ENCODE measurements around the gene GABRD.

GABRD gene

DNA sequence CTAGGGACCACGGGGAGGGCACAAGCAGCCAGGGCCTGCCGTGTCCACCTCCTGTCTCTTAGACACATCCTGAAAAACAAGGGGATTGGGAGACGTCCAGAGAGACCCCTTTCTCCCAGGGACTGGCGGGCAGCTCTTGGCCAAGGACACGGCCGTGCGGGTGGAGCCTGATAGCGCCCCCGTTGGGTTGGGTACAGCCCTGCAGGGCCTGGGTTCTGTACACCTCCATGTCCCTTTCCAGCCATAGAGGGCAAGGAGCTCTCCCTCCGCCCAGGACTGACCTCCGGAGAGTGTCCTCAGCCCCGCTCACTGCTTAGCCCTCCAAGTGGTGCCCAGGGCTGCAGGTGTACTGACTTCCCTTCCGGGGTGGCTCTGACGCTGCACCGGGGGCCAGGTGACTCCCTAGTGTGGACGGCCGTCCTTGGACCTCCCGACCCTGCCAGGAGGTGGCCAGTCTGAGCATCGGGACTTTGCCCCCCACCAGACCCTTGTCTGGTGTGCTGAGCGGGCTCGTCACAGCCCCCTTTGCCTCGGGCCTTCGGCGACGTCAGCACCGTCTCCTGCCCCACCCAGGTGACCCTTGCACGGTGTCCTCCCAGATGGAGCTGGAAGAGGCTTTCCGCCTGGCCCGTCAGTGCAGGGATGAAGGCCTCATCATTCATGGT, 36.9 kb downstream of the GABRD start:
- no peak for DNase-seq

DNA sequence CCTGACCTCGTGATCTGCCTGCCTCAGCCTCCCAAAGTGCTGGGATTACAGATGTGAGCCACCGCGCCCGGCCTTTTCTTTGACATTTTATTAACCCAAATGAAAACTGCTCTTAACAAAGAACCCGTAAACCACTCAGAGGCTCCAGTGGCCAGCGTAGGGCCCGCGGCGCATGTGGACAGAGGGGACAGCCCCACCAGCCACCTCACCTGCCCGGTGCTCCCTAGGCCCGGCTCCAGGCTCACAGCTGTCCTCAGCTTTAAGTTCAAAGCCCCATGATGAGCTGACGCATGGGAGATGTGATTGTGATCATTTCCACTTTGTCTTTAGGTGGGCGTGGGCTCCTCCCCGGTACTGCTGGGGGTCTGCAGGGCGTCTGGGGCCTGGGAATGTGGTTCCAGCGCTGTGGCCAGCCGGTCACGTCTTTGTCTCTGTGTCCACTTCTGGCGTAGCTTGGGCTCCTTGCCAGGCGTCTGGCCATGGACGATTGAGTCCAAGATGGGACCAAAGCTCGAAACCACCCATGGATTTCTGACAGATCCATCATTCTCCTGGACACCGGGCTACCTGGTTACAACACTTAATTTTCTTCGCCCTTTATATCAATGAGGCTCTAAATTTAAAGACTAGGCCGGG, 37.9 kb downstream of the GABRD start:
- no peak for DNase-seq

DNA sequence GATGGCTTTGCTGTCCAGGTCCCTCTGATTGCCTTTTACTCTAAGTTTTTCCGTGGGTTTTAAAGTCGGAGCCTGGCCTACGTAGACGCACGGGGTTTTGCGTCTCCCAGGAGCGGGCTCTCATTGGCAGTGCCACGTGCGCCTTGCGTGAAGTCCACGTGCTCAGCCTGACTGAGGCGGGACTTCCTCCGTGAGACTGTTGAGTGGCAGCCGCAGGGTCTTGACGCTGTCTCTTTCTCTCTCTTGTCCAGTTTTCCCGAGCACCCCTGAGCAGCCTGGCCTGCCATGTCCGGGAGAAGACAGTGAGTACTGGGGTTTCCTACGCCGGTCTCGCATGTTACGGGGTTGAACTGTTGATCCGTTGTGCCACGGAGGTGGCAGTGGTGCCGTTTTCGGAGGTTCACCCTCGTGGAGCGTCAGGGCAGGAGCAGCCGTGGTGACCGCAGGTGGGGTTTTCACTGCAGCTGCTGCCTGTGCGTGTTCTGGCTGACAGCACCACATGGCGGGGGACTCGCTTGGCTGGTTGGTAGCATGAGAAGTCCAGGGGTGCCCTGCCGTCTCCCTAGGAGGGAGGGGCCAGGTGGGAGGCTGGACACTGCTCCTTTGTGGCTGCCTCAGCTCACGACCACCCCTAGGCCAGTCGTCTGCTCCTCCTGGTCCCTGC, 40.3 kb downstream of the GABRD start:
- no peak for DNase-seq

DNA sequence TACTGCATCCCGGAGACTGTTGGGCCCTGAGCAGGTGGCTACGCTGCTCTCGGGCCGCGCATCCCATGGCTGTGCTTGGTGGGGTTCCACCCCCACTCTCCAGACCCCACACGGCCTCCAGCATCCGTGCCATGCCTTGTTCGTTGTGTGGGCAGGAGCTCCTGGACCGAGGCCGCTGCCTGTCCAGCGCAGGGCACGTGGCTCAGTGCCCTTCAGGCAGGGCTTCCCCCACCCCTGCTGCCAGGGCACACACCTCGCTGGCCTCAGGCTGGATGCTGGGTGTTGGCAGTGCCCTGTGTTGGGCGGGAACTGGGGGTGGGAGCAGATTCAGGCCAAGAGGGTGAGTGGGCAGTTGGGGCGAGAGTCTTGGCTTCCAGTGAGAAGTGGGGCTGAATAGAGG, 40.9 kb downstream of the GABRD start:
- no peak for DNase-seq

DNA sequence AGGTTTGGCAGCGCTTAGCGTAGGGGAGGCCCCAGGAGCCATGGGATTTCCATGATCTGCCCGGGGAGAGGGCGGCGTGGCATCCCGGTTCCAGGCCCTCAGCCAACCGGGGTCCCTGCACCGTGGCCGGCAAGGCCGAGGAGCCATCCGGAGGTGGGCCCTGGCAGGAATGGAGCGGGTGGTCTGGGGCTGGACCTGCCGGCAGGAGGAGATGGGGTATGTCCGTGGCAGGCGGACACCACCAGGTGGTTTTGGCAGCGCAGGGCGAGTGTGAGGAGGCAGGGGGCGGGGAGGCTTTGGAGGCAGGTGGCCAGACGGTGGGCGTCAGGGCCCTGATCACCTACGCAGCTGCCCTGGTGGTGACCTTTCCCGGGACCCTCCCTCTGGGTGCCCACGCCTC, 41.4 kb downstream of the GABRD start:
- DNase-seq = no peak

DNA sequence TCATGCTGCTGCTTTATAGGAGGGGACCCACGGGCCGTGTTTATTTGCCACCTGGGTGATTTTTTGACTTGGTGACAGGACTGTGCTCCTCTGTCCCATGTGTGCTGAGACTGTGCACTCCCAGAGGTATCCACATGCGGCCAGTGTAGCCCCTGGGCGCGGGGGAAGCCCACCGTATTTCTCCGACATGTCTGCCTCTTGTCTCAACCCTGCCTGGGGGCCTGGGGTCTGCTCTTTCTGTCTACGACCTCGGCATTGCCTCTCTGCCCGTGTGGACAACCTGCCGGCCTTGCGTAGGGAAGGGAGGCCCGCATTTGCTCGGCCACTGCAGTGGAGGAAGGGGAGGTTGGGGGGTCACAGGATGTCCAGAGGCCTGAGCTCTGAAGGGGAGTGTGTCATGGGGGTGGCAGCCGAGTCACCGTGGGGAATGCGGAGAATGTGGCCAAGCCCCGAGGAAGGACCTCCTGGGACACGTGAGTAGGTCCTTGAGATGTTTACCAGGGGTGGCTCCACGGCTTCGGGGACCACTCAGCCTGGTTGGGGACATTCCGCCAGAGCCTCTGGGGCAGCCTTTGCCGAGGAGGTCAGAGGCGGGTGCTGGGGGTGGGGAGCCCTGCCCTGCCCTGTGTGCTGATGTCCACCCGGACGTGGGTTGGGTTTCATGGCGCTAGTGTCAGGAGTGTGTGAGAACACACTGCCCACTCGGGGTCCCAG, 42.1 kb downstream of the GABRD start:
- no peak for DNase-seq

DNA sequence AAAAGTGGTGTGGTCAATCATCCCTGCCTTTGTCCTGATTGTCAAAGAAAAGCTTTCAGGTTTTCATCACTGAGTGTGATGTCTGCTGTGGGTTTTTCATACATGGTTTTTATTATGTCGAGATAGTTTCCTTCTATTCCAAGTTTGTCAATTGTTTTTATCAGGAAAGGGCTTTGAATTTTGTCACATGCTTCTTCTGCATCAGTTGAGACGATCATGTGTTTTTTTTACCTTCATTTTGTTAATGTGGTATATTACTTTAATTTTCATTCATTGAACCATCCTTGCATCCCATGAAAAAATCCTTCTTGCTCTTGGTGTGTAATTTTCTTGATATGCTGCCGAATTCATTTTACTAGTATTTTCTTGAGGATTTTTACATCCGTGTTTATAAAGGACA, 46.6 kb downstream of the GABRD start:
- DNase-seq = no peak

DNA sequence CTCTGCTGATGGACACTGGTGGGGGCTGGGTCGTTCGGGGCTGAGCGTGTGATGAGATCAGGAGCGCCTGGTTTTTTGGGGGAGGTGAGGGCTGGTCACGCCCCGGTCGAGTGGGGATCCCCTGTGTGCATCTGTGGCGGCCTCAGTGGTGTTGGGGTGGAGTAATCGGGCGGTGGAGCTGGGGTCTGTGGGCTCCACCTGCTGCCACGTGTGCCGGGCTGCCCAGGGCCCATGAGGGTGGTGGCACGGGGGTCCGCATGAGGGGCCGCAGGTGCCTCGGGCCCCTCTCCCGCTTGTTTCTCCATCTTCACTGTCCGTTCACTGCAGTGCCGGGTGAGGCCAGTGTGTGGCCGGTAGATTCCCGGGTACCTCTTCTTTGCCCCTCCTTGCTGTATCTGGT, 48.2 kb downstream of the GABRD start:
- no peak for DNase-seq

DNA sequence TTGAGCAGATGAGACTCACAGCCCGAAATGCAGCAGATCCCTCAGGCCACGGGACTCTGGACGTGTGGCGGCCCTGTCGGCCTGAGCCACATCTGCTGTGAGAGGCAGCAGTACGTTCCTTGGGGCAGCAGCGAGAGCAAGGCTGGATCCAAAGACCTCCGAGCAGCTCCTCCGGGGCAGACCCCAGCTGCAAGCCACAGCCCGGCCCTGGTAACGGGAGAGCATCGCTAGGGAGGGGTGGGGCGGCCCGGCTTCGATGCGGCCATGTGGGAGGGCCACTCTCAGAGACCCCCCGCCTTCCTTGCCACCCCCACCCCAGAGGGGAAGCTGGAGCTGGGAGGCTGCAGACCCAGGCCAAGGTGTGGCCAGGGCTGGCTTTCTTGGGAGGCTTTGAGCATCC, 48.8 kb downstream of the GABRD start:
- DNase-seq = no peak

DNA sequence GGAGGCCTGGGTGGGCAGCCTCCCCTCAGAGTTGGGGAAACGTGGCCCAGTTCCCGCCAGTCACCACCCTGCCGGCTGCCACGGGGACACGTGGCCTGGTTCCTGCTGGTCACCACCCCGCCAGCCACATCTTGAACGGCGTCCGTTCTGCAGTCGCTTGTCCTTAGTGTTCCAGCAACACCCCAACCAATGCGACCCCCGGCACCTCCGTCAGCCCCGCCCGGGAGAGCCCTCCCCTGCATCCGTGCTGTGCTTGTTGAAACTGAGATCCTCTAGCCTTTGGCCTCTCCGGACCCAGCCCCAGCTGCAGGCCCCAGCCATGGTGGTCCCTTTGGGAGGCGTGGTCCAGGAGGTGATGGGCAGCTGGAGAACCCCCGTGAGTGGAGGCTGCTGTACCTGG, 49.8 kb downstream of the GABRD start:
- DNase-seq = no peak

DNA sequence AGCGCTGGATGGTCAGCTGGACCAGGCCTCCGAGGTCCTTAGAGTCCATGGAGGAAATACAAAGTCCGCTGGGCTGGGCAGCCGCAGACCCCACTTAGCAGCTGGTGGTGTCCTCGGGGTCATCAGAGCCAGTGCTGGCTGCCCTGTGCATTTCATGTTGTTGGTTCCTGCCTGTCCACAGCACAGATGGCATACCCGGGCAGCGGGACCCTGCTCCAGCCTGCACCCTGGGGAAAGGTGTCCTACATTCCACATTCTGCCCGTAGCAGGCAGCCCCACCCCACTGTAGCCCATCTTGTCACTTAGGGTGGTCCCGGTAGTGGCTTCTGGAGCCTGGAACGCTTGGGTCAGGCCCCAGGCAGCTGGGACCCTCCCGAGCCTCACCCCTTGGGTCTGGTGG, 50.9 kb downstream of the GABRD start:
- DNase-seq = no peak

DNA sequence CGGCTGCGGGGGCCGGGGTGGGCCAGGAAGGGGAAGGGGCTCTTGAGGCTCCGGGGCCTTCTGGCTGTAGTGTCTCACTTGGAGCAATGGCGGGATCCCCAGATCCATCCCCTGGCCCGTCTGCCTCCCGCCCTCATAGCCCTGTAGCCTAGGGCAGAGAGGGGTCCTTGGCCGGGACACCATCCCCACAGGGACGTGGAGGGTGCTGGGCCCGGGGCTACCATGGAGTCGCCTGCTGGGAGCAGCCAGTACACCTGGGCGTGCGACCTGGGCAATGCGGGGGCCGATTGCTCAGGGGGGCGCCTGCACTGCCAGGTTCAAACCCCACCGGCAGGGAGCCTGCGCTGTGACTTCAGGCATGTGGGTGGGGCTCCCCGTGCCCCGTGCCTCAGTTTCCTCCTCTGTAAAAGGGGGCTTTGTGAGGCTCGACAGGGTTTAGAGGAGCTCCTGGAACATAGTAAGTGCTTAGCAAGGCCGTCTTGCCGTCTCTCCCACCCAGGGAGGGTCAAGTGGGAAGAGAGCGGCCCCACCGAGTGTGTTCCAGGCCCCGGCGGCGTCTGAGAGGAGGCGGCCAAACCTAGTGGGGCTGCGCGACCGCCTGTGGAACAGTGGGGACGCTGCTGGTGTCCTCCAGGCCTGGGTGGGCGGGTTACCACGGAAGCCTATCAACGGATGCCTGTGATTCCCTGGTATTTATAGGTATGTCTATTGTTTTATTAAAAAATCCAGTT, 51.8 kb downstream of the GABRD start:
- DNase-seq = no peak

DNA sequence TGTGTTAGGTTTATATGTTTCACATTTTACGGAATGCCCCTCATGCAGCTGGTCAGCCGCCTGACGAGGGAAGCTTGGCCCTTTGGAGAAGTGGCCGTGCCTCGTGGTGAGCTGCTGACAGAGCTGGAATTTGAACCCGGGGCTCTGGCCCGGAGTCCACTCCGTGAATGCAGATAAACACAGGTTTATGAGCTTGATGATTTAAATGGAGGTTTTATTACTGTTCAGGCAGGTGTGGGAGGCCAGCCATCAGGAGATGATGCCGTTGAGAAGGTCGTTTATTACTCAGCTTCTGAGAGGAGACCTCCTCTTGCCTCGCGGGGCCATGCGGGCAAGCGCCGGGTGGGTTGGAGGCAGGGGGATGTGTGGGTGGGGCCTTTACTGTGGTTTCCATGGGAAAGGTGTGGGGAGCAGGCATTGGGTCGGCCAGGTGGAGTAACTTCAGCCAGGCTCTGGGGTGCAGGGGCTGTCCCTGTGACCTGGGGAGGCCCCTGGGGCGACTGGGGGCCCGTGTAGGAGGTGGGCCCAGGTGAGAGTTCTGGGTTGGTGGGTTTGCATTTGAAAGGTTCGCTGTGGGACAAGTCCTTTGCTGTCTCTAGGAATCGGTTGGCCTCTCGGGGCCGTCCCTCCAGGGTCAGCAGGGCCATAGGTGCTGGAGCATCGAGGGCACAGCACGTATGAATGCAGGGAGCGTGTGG, 53.1 kb downstream of the GABRD start:
- DNase-seq = no peak

DNA sequence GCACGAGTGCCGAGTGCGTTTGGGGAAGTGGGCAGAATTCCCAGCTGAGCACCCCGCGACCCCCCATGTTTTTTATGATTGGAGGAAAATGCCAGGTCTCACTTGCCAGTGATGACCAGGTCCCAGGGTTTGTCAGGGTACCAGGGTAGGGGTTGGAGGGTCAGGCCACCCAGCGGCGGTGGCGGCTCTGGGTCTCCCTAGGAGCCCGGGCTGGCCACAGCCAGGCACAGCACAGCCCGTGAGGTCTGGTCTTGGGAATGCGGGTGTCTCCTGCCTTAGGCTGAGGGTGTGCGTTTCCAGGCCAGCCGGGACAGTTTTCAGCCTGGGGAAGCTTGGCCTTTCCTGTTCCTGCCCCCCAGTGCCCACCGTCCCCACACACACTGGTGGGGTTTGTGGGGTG, 53.7 kb downstream of the GABRD start:
- no peak for DNase-seq

DNA sequence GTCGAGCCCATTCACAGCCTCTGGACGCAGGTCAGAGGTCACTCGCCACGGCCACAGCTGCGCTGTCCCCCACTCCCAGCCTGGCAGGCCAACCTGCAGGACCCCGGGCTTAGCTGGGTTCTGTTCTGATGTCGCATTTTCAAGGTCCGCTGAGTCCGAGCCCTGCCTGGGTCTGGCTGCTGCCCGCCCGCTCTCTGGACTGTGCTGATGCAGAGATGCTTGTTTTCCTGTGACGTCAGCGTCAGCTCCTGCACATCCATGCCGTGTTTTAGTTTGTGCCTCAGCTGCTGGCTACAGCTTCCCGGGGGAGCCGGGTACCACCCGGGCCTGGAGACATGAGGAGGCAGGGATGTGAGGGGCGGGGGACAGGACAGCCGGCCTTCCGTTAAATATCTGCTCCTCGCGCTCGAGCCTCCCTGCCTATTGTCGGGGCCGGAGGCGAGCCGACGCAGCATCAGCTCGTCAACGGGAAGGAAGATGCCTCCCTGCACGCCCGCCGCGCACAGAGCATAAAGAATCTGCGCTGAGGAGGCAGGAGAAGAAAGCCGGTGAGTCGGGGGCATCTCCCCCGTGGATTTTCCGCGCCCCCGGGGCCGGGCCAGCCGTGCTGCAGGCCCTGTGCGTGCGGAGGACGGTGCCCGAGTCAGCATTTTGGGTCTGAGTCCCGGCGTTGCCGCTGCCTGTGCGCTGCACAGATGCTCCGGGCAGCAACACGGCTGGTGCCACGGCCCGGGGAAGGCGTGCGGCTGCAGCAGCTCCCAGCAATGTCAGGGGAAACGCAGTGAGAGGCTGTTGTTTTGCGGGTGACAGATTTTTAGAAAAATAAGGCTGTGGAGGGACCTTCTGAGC, 54.5 kb downstream of the GABRD start:
- DNase-seq = no peak

DNA sequence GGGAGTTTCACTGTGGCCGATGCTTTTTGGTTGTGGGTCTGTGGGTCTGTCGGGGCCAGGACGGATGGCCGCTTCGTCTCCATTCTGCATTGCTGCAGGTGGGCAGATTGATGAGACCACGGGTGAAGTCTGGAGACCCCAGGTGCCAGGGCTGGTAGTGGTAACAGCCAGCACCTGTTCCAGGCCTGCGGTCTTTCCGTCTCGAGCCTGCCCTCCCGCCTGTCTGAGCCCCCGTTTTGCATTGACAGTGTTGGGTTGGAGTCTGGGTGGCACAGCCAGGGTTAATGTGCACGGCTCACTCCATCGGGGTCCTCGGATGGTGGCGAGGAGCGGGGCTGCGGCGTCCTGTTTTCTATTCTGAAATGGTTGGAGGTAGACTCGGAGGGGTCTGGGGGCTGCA, 55.3 kb downstream of the GABRD start:
- DNase-seq = no peak

DNA sequence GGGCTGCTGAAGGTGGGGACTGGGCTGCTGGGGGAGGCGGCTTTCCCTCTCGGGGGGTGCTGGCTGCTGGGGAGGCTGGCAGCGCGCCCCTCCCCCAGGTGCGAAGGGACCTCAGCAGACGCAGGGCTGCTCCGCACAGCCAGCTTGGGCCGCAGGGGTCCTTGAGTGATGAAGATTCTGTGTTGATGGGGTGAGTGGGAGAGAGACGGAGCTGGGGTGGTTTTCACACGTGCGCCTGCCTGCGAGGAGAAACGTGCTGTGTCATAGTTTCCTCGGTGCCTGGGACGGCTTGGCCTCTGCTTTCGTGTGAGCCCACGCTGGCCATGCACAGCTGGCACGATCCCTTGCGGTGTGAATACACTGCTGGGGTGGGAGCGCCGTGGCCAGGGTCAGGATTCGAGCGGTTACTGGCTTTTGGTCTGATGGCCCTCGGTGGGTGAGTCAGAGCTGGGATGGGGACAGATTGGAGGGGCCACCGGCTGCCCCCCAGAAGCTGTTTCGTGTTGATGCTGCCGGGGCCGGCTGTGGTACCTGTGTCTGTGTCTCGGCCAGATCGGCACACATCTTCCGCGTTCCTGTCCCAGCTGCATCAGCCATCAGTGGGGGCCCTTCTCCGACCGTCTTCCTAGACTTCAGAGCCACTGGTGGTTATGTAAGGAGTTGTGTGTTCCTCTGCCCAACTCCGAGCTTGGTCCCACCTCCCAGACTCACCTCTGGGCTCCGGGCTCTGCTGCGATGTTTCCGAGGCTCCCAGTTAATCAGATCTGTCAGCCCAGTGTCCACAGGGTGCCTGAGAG, 56.0 kb downstream of the GABRD start:
- DNase-seq = no peak

DNA sequence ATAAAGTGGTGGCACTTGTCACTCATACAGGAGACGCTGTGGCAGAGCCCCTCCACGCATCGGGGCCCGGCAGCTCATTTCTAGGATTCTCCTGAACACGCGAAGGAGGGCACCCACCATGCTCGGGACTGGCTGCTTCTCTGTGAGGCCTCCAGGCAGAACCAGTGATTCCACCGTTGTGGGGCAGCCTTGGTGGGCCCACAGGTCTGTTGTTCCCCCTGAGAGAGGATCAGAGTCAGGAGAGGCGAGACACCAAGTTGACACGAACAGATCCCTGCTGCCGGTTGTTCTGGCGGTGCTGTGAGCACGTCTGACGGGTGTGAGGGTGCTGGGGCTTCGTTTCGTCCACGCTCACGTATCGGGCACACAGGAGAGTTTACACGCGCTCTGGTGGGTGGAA, 57.7 kb downstream of the GABRD start:
- no peak for DNase-seq

DNA sequence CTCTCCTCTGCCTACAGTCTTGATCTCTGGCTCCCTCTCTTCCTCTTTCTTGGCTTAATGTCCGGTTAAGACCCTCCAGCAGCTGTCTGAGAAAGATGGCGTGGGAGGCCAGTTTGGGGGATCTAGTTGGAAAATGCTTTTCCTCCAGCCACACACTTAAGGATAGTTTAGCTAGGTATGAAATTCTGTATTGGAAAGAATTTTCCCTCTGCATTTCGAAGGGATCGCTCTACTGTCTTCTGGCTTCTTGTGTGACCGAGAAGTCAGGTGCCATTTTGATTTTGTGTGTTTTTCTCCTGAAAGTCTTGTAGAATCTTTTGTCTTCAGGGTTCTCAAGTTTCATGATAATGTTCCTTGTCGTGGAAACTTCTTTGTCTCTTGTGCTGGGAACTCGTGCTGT, 59.0 kb downstream of the GABRD start:
- DNase-seq = no peak

DNA sequence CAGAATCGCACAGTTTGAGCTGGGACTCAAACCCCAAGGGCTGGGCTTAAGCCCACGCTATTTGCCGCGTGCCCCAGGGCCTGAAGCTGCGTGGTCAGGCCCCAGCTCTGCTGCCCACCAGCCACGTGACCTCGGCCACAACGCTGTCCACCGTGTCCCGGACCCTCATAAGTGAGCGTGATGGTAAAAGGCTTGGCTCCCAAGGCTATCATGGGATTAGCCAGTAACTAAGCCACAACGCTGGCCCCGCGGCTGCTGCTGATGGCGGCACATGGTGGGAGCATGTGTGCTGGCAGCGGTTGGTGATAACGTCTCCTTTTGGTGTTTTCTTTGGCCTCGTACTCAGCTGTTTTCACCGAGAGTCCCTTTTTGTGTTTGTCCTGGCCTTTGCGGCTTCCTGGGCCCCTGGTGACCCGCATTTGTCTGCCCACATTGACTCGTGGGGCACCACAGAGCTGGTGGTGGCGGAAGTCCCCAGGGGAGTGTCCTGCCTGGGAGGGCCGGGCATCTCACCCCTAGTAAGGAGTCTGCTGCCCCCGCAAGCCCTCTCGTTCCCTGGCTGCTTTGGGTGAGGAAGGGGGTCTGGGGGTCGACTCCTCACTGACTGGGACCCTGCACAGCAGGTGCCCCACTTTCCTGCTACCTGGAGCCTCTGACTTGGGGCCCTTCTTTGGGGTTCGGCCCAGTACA, 60.4 kb downstream of the GABRD start:
- DNase-seq = no peak

All from NCI-H2081 treated with DMSO at 0.1 percent for 48 hours (cell line).